HG02885 (cell line): Measurements from ENCODE around the gene CNGB1.
"Not testable (repeated sequence)": the region's sequence is repeated elsewhere in the genome, so short reads cannot be mapped to it uniquely, and the experiment has no call there.

ENCODE experiments used
- ATAC-seq: cut with Tn5 transposase; IDR thresholded peaks from one replicate; pipeline ENCODE4 v1.9.1; 2021; ENCODE audit warnings: mild to moderate bottlenecking; ENCODE audit not compliant: unreplicated experiment, poor library complexity

The CNGB1 gene

DNA sequence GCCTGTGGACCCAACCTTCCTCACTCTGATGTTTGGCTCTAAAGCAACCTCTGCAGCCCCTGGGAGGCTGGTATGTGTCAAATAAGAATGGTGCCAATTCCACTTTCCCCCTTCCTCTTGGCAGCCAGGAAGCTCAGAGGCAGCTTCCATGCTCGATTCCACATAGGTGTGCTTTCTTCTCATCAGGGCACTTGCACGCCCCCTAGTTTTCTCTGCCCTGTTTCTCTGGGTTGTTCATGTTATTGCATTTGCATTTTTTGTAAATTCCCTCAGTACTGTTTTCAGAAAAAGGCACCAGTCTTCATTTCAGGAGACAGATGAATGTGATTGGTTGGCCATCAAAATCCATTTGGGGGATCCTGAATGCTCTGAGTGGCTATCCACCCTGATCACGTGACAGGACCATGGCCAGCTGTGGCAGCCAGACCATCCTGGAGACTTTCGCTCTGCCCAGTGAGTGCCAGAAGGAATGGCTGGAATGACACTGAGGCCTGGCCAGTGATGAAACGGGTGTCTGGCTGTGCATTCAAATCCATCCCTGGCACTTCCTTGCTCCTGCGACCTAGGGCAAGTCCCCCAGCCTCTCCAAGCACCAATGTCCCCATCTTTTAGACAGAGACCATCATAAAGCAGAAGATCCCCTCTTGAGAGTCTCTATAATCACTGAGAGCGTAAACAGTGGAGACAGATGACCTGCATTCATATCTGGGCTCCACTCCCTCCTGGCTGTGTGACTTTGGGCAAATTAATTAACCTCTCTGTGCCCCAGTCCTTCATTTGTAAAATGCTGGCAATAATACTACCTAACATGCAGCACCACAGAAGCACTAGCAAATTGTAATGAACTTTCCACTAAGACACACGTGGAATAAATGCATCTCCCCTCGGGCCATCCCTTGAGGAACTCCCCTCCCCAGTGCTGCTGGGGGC lies 56.4 kb downstream of the CNGB1 start:
- no peak for ATAC-seq

GRCh38 chr16:57912529-57913260 lies 58.2 kb downstream of the CNGB1 start:
- ATAC-seq: no peak

- no peak for ATAC-seq
These were observed 59.2 kb downstream of the CNGB1 start for GRCh38 chr16:57911743-57912142.

DNA sequence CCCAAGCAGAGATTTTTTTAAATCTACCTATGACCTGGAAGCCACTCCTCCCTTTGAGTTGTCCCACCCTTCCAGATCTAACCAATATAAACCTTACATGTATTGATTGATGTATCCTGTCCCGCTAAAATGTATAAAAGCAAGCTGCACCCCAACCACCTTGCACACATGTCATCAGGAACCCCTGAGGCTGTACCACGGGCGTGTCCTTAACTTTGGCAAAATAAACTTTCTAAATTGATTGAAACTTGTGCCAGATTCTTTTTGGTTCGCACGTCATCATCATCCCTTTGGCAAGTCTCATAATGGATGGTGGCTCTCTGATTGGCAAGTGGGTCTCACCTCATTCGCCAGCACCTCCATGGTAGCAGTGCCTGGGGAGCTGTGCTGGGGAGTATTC lies 60.2 kb downstream of the CNGB1 start:
- ATAC-seq: no peak

GRCh38 chr16:57908409-57908987 lies 62.4 kb downstream of the CNGB1 start:
- ATAC-seq: no peak

- ATAC-seq: no peak
These were observed 64.3 kb downstream of the CNGB1 start for GRCh38 chr16:57906382-57907316.

GRCh38 chr16:57904101-57904500 lies 66.8 kb downstream of the CNGB1 start:
- no peak for ATAC-seq

GRCh38 chr16:57903656-57904055 lies 67.3 kb downstream of the CNGB1 start:
- no peak for ATAC-seq

DNA sequence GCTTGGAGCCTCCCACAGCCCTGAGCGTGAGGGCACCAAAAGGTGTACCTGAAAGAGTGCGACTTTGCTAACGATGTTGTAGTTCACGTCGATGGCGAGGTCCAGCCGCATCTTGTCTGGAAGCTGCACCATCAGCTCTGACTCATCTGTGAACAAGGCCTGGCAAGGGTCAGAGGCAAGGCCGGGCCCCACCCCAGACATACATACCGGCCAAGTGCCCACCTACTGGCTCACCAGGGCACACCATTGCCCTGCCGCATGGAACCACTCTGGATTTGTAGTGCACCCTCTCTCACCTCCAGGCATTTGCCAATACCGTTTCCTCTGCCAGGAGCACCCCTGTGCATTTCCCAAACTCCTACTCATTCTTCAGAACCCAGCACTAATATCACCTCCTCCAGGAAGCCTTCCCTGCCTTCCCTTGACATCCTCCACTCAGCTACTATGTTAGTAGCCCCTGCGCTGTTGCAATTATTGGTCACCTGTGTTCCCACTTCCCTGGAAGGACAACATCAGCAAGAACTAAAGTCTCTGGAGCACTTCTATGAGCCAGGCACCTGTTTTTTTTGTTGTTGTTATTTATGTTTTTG lies 69.4 kb downstream of the CNGB1 start:
- no peak for ATAC-seq

GRCh38 chr16:57900796-57901479 lies 70.0 kb downstream of the CNGB1 start:
- no peak for ATAC-seq

- ATAC-seq: no peak
These were observed 70.9 kb downstream of the CNGB1 start for GRCh38 chr16:57899771-57900661.

DNA sequence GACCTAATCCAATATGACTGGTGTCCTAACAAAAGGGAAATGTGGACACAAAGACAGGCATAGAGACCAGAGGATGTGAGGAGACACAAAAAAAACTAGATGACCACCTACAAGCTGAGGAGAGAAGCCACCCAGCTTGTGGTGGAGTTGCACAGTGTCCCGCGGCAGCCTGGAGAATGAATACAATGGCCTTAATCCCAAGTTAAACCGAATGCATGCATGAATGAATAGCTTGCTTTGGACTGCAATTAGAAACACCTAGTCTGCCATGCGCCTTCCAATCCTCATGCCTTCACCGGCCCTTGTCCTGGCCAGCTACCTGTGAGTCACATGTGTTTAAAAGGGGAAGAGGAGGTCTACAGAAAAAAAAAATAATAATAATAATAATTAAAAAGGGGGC lies 72.0 kb downstream of the CNGB1 start:
- no peak for ATAC-seq

DNA sequence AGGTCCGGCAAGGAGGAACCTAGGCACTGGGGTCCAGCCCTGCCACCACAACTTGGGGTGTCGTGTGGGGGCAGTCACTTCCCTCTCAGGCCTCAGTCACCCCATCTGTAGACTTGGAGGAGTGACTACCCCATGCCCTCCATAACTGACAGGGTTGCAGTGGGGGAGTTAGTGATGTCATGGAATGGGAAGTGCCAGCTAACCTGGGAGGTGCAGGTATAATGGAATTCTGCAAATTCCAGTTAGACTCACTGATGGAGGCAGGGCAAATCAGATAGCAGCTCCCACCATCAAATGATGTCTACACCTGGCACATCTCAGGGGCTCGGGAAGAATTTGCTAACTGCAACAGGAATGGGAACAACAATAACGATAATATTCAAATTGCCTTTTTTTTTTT lies 72.9 kb downstream of the CNGB1 start:
- ATAC-seq: no peak

DNA sequence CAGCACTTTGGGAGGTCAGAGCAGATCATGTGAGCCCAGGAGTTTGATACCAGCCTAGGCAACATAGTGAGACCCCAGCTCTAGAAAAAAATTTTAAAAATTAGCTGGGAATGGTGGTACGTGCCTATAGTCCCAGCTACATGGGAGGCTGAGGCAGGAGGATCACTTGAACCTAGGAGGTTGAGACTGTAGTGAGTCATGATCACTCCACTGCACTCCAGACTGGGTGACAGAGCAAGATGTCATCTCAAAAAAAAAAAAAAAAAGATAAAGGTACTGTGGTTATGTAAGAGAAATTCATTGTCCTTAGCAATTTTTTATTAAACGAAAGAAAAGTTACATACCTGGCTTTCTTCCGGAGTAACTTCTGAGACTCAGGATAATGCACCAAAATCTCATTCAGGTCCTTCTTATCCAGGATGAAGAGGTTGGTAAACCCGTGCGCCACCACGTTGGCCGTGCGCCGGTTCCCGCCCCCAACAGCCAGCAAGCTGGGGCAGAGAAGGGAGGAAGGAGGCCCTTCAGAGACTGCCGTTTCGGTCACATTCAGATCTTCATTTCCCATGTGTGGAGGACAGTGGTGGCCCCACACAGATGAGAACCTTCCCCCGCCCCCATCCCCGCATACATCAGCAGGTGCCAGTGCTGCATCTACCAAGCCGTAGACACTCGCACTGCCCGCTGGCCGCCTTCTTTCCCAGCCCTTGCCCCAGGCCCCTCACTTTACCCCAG lies 73.7 kb downstream of the CNGB1 start:
- ATAC-seq: no peak

DNA sequence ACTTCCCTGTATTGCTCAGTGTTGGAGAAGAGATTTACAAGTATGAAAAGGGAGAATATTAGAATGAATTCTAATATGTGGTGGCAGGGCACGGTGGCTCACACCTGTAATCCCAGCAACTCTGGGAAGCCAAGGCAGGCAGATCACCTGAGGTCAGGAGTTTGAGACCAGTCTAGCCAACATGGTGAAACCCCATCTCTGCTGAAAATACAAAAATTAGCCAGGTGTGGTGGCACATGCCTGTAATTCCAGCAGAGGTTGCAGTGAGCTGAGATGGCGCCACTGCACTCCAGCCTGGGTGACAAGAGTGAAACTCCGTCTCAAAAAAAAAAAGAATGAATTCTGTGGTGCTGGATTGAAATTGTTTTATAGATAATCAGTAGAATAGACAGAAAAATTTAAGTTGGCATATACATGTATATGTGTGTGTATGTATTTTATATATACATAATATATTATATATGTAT lies 75.8 kb downstream of the CNGB1 start:
- ATAC-seq: not testable (repeated sequence)

DNA sequence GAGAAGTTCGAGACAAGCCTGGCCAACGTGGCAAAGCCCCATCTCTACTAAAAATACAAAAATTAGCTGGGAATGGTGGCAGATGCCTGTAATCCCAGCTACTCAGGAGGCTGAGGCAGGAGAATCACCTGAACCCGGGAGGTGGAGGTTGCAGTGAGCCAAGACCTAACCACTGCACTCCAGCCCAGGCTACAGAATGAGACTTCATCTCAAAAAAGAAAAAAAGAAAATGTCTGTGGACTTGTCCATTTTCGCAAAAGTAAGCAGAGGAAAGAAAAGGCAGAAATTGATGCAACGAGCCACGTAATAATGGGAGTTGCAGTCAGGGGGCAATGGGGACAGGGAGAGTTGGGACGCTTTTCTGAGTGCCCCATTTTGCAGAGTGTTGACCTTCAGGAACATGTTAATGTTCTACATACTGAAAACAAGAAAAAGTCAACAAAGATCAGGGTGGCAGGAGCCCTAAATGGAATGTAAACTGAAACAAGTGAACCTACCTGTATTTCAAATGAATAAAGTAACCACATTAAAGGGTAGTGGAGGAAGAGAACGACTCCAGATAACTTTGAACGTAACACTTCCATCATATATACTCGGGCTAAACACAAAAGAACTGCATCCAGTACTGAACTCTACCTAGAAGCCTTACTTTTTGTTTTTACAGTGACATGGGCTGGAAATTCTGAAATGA lies 76.4 kb downstream of the CNGB1 start:
- no peak for ATAC-seq
